HL-60 (cell line): ENCODE results near the gene TAF5L.

ENCODE experiments used
- DNase-seq, 2 experiments: peaks; one replicate each; pipeline ENCODE4 v3.0.0-alpha.2; 2010 to 2020; ENCODE audit warnings: low read depth in 1 of 2, low spot score in 1 of 2
- H3K27ac ChIP-seq: fragments of 250-450 bp; sonication (Bioruptor Pico); replicated peaks from 2 replicates; pipeline ENCODE4 v1.5.1; 2020; ENCODE audit warnings: mild to moderate bottlenecking, moderate library complexity
- H3K27me3 ChIP-seq: fragments of 250-450 bp; sonication (Bioruptor Pico); 2 replicates; pipeline ENCODE4 v1.5.1; 2021; ENCODE audit warnings: mild to moderate bottlenecking, moderate library complexity; ENCODE audit not compliant: insufficient read depth, poor library complexity, severe bottlenecking
- H3K4me3 ChIP-seq: replicated peaks from 2 replicates; pipeline ENCODE4 v1.5.1; 2011; ENCODE audit warnings: mild to moderate bottlenecking, control low read depth, low read length; ENCODE audit not compliant: insufficient read depth
- GABPA ChIP-seq: IDR thresholded peaks from 2 replicates; pipeline ENCODE4 v1.6.1; 2012; ENCODE audit warnings: low read depth
- POLR2AphosphoS5 ChIP-seq: IDR thresholded peaks from 2 replicates; pipeline ENCODE4 v1.6.1; 2012; ENCODE audit warnings: low read depth
- SPI1 ChIP-seq: IDR thresholded peaks from 2 replicates; pipeline ENCODE4 v1.6.1; 2012; ENCODE audit warnings: low read depth, mild to moderate bottlenecking, borderline replicate concordance
- TF ChIP-seq, protein P1 (sequence below): IDR thresholded peaks from 2 replicates; pipeline ENCODE4 v1.6.1; 2012; ENCODE audit warnings: low read depth; ENCODE audit not compliant: insufficient replicate concordance
- TF ChIP-seq, protein P2 (sequence below): IDR thresholded peaks from one replicate; pipeline ENCODE4 v1.5.1; 2011; ENCODE audit warnings: low read length, control low read depth, inconsistent platforms; ENCODE audit not compliant: insufficient read depth

Gene TAF5L

DNA sequence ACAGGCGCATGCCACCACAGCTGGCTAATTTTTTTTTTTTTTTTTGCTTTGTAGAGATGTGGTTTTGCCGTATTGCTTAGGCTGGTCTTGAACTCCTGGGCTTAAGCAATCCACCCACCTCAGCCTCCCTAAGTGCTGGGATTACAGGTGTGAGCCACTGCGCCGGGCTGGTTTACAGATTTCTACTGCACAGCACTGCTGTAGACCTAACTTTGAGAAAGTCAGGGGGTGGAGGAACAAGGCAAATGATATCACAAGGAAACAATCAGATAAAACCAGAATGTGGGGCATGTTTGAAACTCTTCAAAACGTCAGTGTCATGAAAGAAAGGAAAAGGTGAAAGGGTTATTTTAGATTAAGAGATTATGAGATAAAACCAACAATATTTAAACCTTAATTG, 45.4 kb upstream of the TAF5L start:
- Histone ChIP-seq H3K27ac (no peak overlapping the region), H3K4me3 (no peak overlapping the region), H3K27me3 (no peaks in the 10 kb centered on the region)
- DNase-seq = no peak
- TF ChIP-seq POLR2AphosphoS5 = no peak
- no peak for TF ChIP-seq SPI1
- TF ChIP-seq, protein P1, sequence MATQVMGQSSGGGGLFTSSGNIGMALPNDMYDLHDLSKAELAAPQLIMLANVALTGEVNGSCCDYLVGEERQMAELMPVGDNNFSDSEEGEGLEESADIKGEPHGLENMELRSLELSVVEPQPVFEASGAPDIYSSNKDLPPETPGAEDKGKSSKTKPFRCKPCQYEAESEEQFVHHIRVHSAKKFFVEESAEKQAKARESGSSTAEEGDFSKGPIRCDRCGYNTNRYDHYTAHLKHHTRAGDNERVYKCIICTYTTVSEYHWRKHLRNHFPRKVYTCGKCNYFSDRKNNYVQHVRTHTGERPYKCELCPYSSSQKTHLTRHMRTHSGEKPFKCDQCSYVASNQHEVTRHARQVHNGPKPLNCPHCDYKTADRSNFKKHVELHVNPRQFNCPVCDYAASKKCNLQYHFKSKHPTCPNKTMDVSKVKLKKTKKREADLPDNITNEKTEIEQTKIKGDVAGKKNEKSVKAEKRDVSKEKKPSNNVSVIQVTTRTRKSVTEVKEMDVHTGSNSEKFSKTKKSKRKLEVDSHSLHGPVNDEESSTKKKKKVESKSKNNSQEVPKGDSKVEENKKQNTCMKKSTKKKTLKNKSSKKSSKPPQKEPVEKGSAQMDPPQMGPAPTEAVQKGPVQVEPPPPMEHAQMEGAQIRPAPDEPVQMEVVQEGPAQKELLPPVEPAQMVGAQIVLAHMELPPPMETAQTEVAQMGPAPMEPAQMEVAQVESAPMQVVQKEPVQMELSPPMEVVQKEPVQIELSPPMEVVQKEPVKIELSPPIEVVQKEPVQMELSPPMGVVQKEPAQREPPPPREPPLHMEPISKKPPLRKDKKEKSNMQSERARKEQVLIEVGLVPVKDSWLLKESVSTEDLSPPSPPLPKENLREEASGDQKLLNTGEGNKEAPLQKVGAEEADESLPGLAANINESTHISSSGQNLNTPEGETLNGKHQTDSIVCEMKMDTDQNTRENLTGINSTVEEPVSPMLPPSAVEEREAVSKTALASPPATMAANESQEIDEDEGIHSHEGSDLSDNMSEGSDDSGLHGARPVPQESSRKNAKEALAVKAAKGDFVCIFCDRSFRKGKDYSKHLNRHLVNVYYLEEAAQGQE = no peak
- TF ChIP-seq, protein P2, sequence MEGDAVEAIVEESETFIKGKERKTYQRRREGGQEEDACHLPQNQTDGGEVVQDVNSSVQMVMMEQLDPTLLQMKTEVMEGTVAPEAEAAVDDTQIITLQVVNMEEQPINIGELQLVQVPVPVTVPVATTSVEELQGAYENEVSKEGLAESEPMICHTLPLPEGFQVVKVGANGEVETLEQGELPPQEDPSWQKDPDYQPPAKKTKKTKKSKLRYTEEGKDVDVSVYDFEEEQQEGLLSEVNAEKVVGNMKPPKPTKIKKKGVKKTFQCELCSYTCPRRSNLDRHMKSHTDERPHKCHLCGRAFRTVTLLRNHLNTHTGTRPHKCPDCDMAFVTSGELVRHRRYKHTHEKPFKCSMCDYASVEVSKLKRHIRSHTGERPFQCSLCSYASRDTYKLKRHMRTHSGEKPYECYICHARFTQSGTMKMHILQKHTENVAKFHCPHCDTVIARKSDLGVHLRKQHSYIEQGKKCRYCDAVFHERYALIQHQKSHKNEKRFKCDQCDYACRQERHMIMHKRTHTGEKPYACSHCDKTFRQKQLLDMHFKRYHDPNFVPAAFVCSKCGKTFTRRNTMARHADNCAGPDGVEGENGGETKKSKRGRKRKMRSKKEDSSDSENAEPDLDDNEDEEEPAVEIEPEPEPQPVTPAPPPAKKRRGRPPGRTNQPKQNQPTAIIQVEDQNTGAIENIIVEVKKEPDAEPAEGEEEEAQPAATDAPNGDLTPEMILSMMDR = no peak
- TF ChIP-seq GABPA = no peak

DNA sequence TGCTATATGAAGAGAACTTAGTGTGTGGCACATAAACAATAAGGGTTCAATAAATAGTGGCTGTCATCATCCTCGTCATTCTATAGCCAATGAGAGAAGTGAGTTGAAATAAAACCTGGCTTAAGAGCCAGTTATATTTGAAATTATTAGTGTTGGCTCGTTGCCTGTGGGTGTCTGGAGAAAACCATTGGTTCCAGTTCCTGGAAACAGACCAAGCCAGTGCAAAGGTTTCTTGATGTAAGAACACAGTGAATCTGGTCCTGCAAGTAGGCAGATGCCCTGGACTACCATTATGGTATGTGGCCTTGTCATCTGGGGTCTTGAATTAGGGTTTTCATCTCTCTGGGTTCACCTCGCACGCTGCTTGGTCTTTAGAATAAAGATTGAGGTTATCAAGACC, 43.4 kb upstream of the TAF5L start:
- no peaks in the 10 kb centered on the region for H3K27me3 ChIP-seq
- DNase-seq = no peak
- H3K27ac ChIP-seq = no peak overlapping the region
- no peak overlapping the region for H3K4me3 ChIP-seq
- TF ChIP-seq GABPA (no peak), POLR2AphosphoS5 (no peak), SPI1 (no peak)
- TF ChIP-seq, protein P2 = no peak
- TF ChIP-seq, protein P1 = no peak

DNA sequence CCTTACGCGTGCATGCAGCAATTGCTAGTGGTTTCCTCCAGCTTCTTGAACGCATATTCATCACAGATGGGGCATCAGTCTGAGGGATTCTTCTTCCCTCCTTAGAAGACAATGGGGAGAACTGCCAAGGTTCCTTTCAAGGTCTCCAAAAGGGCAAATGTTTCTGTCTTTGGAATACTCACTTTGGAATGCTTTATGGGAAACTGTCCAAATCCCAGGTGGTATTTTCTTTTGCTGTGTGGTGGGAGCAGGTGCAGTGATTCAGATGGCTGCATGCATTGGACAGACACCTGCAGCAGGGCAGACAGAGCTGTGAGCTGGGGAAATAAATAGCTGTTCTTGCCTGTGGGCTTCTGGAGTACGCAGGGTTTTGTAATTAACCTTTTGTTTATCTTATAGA, 40.7 kb upstream of the TAF5L start:
- Histone ChIP-seq H3K27ac (no peak overlapping the region), H3K27me3 (no peaks in the 10 kb centered on the region), H3K4me3 (no peak overlapping the region)
- no peak for DNase-seq
- TF ChIP-seq SPI1 (no peak), GABPA (no peak), POLR2AphosphoS5 (no peak)
- TF ChIP-seq, protein P1 = no peak
- TF ChIP-seq, protein P2 = no peak
